HG02588 (cell line): ENCODE results near the gene SH3GL1.
A peak's percentile ranks its signal among the peaks of the same experiment; 100 is the strongest.

Experiments
- ATAC-seq: cut with Tn5 transposase; IDR thresholded peaks from one replicate; pipeline ENCODE4 v1.9.1; 2021; ENCODE audit warnings: mild to moderate bottlenecking, moderate library complexity; ENCODE audit not compliant: unreplicated experiment

SH3GL1 gene

DNA sequence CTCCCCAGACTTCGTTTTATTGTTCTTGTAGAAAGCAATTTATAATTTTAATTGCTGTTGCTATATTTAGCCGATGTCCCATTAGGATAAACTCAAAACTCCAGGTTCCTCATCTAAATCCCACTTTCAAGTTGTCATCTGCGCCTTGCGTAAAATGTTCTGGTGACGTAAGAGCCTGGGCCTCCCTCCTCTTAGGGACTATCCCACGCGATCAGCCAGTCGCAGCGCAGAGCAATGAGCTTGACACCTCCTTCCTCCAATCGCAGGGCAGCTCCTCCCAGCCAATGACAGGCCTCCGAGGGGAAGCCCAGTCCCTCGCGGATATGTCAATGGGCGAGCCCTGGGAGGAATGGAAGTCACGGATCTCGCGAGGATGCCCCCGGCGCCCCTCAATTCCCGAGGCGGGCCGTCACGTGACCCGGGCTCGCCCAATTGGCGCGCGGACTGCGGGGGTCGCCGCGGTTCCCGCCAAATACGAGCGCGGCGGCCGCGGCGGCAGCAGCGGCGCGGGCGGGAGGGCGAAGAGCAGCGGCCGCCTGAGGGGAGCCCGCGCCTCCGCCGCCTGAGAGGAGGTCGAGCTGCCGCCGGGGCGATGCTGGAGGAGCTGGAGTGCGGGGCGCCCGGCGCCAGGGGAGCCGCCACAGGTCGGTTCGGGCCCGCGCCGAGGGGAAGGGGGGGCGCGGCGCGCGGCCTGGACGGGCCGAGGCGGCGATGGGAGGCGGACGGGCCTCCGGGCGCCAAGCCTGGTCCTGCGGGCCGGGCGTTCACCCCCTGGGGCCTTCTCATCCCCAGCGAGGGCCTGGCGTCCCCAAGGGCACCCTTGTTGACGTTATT is 2.0 kb upstream of the SH3GL1 start, which contains the start of gene CHAF1A:
CHAF1A (plus strand) TSS at position 470 of the 834 bp plus-strand sequence; CDS start at position 593, 123 bp downstream.
- ATAC-seq: peak; percentile 74

DNA sequence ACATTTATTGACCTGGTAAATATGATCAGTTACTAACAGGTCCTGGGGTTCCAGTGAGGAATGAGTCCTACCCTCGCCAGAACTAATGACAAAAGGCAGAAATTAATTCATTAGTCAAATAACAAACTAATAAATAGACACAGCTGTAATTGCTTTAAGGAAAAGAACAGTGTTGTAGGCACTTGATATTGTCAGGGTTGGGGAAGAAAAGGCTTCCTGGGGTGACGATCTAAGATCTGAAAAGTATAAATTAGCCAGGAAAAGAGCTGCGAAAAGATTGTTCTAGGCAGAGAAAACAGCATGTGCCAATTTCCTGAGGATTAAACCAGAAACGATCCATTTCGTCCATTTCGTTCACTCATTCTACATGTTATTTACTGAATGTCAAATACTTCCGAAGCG is 1.4 kb upstream of the SH3GL1 start:
- no peak for ATAC-seq

DNA sequence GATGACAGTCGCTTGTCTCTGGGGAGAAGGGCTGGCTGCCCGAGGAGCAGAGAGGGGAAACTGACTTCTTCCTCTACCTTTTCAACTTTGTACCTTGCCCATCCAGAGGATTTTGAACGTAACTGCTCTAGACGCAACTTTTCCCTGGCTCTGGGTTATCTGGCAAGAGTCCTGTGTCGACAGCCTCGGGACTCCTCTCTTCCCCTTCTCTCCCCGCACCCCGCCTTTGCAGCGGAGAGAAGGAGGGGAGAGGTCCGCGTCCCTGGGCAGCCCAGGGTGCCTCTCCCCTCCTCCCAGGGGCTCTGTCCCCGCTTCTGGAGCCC is 574 bp downstream of the SH3GL1 start:
- ATAC-seq: no peak

GRCh38 chr19:4396949-4397783 is 3.2 kb downstream of the SH3GL1 start:
- no peak for ATAC-seq

- no peak for ATAC-seq
Observed at GRCh38 chr19:4393947-4394590, 6.3 kb downstream of the SH3GL1 start.

DNA sequence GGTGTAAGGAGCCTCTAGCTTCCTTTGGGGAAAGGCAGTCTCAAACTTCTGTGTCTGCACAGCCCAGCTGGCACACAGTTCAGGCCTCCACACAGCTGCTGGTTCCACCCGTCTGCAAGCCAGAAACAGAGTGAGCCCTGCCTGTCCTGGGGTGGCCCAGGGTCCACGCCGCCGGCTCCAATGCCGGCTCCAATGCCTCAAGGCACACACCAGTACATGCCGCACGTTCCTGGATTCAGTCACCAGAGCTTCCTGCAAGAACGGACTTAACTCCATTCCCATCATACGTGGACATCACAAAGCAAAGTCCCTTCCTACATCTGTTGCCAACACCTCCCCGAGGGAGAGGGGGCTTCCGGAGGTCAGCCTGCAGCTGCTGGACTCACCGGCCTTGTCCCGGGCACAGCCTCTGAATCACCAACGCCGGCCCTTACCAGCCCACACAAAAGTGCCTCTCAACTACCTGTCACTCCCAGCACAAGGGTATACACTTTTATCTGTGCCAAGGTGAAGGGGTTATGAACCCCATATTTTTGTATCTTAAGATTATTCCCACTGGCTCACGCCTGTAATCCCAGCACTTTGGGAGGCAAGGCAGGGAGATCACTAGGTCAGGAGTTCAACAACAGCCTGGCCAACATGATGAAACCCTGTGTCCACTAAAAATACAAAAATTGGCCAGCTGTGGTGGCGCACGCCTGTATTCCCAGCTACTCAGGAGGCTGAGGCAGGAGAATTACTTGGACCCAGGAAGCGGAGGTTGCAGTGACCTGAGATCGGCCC is 8.5 kb downstream of the SH3GL1 start:
- no peak for ATAC-seq

DNA sequence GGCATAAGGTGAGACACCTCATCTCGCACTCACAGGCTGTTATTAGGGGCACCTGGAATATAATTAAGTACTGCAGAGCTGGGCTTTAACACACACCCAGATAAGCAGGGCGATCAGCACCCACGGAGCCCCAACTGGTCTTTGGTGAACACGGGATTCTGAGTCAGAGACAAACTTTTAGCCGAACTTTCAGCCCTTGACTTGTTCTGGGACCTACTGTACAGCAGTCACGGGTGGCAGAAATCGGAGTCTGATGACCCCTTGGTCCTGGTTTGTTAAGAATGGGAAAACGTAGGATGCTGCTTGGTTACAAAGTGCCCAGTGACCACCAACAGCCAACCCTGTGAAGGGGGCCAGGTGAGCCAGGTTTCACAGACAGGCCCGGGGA is 9.0 kb downstream of the SH3GL1 start:
- no peak for ATAC-seq

- no peak for ATAC-seq
Observed at GRCh38 chr19:4390567-4391305, 9.6 kb downstream of the SH3GL1 start.

- ATAC-seq: no peak
Observed at GRCh38 chr19:4390017-4390566, 10.3 kb downstream of the SH3GL1 start.

DNA sequence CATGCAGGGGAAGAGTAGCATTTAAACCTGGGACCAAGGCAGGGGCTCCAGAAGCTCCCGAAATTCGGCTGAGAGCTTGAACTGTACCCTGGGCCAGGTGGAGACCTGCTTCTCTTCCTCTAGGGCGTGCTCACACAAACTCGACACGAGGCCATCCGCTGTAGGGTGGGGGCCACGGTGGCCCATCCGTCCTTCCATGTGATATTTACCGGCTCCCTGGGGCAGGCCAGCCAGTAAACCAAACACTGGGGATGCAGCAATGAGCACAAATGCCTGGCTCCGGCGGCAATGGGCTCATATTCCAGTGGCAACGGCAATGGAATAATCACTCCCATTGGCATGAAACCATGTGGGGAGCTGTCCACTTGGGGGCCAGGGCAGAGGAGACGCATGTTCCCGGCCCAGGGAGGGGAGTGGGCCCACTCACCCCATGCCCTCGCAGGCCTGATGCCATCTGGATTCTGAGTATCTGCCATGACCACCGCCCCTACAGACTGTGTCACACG is 10.8 kb downstream of the SH3GL1 start:
- no peak for ATAC-seq

DNA sequence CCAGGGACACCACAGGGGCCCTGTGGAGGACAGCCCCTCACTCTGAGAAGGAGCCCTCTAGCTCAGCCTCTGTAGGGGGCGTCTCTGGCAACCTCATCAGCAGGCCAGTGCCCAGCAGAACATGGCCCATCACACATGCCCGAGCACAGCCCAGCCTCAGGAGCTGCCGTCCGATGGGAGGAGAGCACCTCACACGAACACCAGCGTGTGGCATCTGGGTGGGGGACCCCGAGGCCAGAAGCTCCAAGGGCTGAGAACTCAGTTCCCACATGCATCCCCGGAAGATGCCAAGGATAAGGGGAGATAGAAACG is 11.3 kb downstream of the SH3GL1 start:
- ATAC-seq: no peak

DNA sequence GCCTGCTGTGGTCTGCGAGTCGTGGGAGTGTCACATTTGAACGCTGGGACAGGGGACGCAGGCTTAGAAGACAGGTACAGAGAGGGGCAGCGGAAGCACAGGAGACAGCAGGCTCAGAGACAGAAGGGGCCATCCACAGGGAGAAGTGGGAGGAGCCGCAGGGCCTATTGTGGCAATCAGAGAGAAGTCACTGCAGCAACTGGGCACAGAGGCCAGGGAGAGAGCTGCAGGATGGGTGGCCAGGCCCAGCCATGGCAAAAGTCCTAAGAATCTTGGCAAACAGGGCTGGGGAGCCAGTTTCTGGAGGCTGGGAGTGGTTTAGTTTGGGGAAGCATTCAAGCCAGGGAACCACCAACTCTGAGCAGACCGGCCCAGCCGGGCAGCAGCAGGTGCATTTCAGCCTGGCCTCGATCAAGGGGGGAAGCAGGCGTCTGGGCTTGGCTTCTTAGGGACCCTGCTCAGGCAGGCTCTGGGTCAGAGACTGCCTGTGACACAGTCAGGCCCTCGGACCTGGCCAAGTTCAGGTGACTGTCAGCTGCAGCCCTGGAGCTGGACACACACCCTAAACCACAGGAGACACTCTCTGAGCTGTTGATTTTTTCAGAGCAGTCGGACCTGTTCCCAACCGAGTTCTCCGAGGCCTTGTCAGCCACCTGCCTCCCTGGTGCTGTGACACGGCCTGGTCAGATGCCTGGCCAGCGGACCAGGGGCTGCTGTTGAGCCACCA is 11.8 kb downstream of the SH3GL1 start:
- ATAC-seq: no peak

DNA sequence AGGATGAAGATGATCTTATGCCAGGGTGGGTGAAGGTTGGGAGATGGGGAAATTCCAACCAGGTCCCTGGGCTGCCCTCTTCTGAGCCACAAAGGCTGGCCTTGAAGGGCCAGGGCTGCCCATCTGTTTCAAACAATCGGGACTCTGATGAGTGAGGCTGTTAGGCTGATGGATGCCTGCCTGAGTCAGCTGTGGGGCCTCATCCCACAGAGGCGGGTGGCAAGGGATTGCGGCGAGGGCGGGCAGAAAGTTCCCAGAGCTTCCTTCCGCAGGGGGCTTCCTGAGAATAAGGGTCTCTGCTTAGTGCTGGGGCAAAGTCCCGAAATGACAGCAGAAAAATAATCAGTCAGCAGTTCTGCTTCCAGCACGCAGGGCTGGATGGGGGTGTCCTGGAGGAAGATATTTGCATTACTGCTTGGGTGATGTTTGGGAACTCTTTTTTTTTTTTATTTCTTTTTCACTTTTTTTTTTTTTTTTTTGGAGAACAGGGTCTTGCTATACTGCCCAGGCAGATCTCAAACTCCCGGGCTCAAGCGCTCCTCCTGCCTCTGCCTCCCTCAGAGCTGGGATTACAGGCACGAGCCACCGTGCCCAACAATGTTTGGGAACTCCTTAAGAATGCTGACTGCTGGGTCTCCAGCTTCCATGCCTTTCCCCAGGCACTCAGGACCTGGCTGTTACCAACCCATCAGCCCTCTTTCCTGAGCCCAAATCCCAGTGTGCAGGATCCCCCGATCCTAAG is 14.1 kb downstream of the SH3GL1 start:
- no peak for ATAC-seq

- ATAC-seq: no peak
Observed at GRCh38 chr19:4385291-4386040, 14.9 kb downstream of the SH3GL1 start.

DNA sequence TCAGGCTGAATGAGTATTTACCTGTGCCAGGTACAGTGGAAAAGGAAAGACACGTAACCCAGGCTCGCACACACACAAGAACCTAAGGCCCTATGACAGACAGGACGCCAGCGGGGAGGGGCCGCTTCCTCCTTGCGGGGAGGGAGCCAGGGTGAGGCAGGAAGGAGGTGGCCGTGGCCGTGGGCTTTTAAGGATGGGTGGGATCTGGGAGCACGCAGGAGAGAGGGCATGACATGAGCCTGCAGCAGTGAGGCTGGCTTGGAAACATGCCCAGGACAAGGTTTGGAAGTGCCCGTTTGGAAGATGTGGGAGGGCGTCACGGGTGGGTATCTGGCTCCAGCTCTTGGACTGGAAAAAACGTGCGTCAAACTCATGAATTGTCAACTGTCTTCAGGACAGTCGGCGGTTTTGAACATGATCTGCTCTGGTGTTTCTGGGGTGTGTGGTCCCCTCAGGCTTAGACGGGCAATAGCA is 20.1 kb downstream of the SH3GL1 start:
- ATAC-seq: no peak

DNA sequence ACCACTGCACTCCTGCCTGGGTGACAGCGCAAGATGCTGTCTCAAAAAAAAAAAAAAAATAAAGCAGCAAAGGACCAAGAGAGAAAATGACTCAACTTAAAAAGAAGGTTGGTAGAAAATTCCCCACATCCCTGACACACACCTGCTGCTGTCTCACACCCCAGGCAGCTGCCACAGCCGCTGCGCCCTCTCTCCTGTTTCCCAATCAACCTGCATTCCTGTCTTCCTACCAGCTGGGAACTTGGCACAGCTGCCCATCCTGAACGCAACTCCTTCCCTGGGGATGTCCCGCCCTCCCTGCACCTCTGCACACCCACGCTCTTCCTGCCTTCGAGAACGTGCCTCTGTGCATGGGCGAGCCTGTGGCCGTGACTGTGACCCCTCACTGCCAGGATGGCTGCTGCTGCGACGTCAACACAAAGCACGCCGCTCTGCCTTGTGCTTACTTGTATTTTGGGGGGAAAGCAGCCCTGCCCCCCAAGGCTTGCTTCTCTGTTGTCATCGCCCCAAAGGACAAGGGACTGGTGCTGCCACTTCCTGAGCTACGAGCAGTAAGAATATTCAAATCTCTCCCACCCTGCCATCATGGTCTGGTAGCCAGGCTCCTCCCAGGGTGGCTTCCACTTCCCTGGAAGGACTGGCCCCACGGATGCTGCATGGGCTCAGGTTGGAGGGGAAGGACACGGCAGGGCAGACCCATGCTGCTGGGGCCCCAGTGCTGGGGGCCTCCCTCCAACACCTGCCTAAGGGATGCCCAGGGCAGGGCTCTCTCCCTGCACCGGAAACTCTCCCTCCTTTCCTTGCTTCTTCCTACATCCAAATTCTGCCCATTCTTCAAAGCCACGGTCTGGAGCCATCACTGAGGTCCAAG is 20.7 kb downstream of the SH3GL1 start:
- no peak for ATAC-seq

GRCh38 chr19:4378886-4379285 is 21.5 kb downstream of the SH3GL1 start:
- ATAC-seq: no peak
